ENCODE results near the gene WIPF3.
"Not testable (repeated sequence)": the region's sequence is repeated elsewhere in the genome, so short reads cannot be mapped to it uniquely, and the experiment has no call there.

WIPF3 gene

GRCh38 chr7:29881724-29882123 is 75.4 kb downstream of the WIPF3 start:
- no peak for DNase-seq (ENCODE audit: low read depth)

GRCh38 chr7:29882481-29882880 is 76.2 kb downstream of the WIPF3 start:
- DNase-seq (ENCODE audit: low read depth), result no peak

GRCh38 chr7:29883462-29884398 is 77.4 kb downstream of the WIPF3 start:
- DNase-seq (ENCODE audit: low read depth), result no peak

- DNase-seq (ENCODE audit: low read depth), result no peak
Measured at GRCh38 chr7:29884399-29885272, 78.3 kb downstream of the WIPF3 start.

GRCh38 chr7:29885626-29886025 is 79.3 kb downstream of the WIPF3 start:
- no peak for DNase-seq (ENCODE audit: low read depth)

GRCh38 chr7:29886827-29887226 is 80.5 kb downstream of the WIPF3 start:
- no peak for DNase-seq (ENCODE audit: low read depth)

- no peak for DNase-seq (ENCODE audit: low read depth)
Measured at GRCh38 chr7:29888006-29888405, 81.7 kb downstream of the WIPF3 start.

- no peak for DNase-seq (ENCODE audit: low read depth)
Measured at GRCh38 chr7:29889288-29889687, 83.0 kb downstream of the WIPF3 start.

GRCh38 chr7:29890251-29890650 is 83.9 kb downstream of the WIPF3 start:
- no peak for DNase-seq (ENCODE audit: low read depth)

GRCh38 chr7:29890786-29891185 is 84.5 kb downstream of the WIPF3 start:
- not testable (repeated sequence) for DNase-seq (ENCODE audit: low read depth)

- DNase-seq (ENCODE audit: low read depth), result no peak
Measured at GRCh38 chr7:29891766-29892165, 85.5 kb downstream of the WIPF3 start.

- no peak for DNase-seq (ENCODE audit: low read depth)
Measured at GRCh38 chr7:29892231-29892630, 85.9 kb downstream of the WIPF3 start.

GRCh38 chr7:29893351-29893965 is 87.2 kb downstream of the WIPF3 start:
- DNase-seq (ENCODE audit: low read depth), result no peak

GRCh38 chr7:29894256-29894655 is 87.9 kb downstream of the WIPF3 start:
- no peak for DNase-seq (ENCODE audit: low read depth)

- no peak for DNase-seq (ENCODE audit: low read depth)
Measured at GRCh38 chr7:29895559-29895958, 89.3 kb downstream of the WIPF3 start.

GRCh38 chr7:29896685-29897411 is 90.5 kb downstream of the WIPF3 start:
- DNase-seq (ENCODE audit: low read depth), result peak; percentile 29

GRCh38 chr7:29898301-29898700 is 92.0 kb downstream of the WIPF3 start:
- DNase-seq (ENCODE audit: low read depth), result no peak

- no peak for DNase-seq (ENCODE audit: low read depth)
Measured at GRCh38 chr7:29900745-29901144, 94.4 kb downstream of the WIPF3 start.

GRCh38 chr7:29906200-29907022 is 100.1 kb downstream of the WIPF3 start:
- no peak for DNase-seq (ENCODE audit: low read depth)

GRCh38 chr7:29914180-29914579 is 107.9 kb downstream of the WIPF3 start:
- no peak for DNase-seq (ENCODE audit: low read depth)

Measured in iris pigment epithelial cell (primary cell).